OCI-M2 (cell line): ENCODE data around the gene GDI1.

Experiments
- DNase-seq: peaks from one replicate; lab custom pipeline; 2025; ENCODE audit not compliant: unreplicated experiment; lab: John Stamatoyannopoulos, UW

GDI1 gene

GRCh38 chrX:154459832-154460231 lies 22.9 kb downstream of the GDI1 start:
- no peak for DNase-seq

GRCh38 chrX:154460326-154460725 lies 23.4 kb downstream of the GDI1 start:
- no peak for DNase-seq

GRCh38 chrX:154462396-154462795 lies 25.4 kb downstream of the GDI1 start:
- no peak for DNase-seq

- no peak for DNase-seq
Measured at GRCh38 chrX:154463611-154464220, 26.8 kb downstream of the GDI1 start.

GRCh38 chrX:154464806-154465365 lies 27.9 kb downstream of the GDI1 start:
- DNase-seq: no peak

- DNase-seq: no peak
Measured at GRCh38 chrX:154465601-154466000, 28.6 kb downstream of the GDI1 start.

- no peak for DNase-seq
Measured at GRCh38 chrX:154466036-154466435, 29.1 kb downstream of the GDI1 start.

- no peak for DNase-seq
Measured at GRCh38 chrX:154466907-154467306, 30.0 kb downstream of the GDI1 start.

GRCh38 chrX:154467556-154467955 lies 30.6 kb downstream of the GDI1 start:
- no peak for DNase-seq

GRCh38 chrX:154468217-154468616 lies 31.3 kb downstream of the GDI1 start:
- no peak for DNase-seq

GRCh38 chrX:154469114-154469513 lies 32.2 kb downstream of the GDI1 start:
- DNase-seq: no peak

- DNase-seq: no peak
Measured at GRCh38 chrX:154469880-154470279, 32.9 kb downstream of the GDI1 start.

- no peak for DNase-seq
Measured at GRCh38 chrX:154470434-154470833, 33.5 kb downstream of the GDI1 start.

- no peak for DNase-seq
Measured at GRCh38 chrX:154470914-154471568, 34.1 kb downstream of the GDI1 start.

- no peak for DNase-seq
Measured at GRCh38 chrX:154471839-154472684, 35.1 kb downstream of the GDI1 start.

- DNase-seq: no peak
Measured at GRCh38 chrX:154472685-154473632, 36.0 kb downstream of the GDI1 start.

- no peak for DNase-seq
Measured at GRCh38 chrX:154473683-154474082, 36.7 kb downstream of the GDI1 start.

GRCh38 chrX:154476821-154477220 lies 39.9 kb downstream of the GDI1 start:
- DNase-seq: no peak

- no peak for DNase-seq
Measured at GRCh38 chrX:154477891-154478477, 41.0 kb downstream of the GDI1 start.
